ENCODE data around the gene GAS2.

The GAS2 gene

DNA sequence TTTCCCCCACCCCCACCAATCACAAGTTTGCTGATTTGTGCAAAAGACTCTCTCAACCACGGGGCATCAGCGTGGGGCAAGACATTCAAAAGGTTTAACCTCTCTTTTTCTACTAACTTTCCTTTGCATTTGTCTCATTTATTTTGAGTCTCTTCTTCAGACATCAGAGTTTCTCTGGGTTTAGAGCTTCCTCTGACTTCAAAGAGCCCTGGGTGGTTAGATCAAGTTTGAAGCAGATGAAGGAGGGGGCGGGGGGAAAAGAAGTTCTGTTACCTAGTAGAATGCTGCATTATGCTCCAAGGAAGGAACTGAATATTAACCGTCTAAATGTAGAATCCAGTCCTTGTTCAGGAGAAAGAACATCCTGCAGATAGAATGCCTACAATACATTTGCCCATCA lies 24.5 kb downstream of the GAS2 start:
- WGBS, result 76% methylated on average over 4 of the region's 4 CpGs
- Histone ChIP-seq H3K4me2 (ENCODE audit: low read length, poor library complexity, severe bottlenecking) (no peak overlapping the region), H3K27ac (ENCODE audit: low read length, poor library complexity, severe bottlenecking) (peak overlapping the region; percentile 5), H3K4ac (ENCODE audit: low read depth in 1 of 2, low read length in 2 of 2) (no peak overlapping the region), H3K9ac (ENCODE audit: low read length) (no peak overlapping the region), H3K36me3 (ENCODE audit: control insufficient read depth in 1 of 2, insufficient read depth in 2 of 2, low read depth in 1 of 2, low read length in 2 of 2) (no peaks in the 10 kb centered on the region), H2BK12ac (ENCODE audit: low read length in 2 of 2) (no peak overlapping the region), H2AK5ac (ENCODE audit: low read length, severe bottlenecking) (no peak overlapping the region), H3K4me3 (ENCODE audit: insufficient read depth in 1 of 2, low read depth in 1 of 2, low read length in 2 of 2) (no peak overlapping the region), H3K9me3 (ENCODE audit: control insufficient read depth, low read length) (no peaks in the 10 kb centered on the region), H3K14ac (ENCODE audit: low read length in 2 of 2) (no peak overlapping the region), H3K23ac (ENCODE audit: low read length in 2 of 2) (no peak overlapping the region), H3K4me1 (ENCODE audit: control insufficient read depth, insufficient read depth, low read depth, low read length) (no peaks in the 10 kb centered on the region), H3K79me1 (replicated peaks; ENCODE audit: low read length, poor library complexity, severe bottlenecking) (no peaks in the 10 kb centered on the region), H2BK5ac (ENCODE audit: low read depth, low read length, poor library complexity, severe bottlenecking) (no peak overlapping the region), H2AFZ (ENCODE audit: low read depth, low read length) (no peak overlapping the region), H3K27me3 (ENCODE audit: control insufficient read depth in 1 of 2, insufficient read depth in 1 of 2, low read length in 2 of 2) (no peaks in the 10 kb centered on the region), H2BK120ac (ENCODE audit: low read depth, low read length) (no peak overlapping the region), H4K91ac (ENCODE audit: low read length) (no peak overlapping the region), H4K8ac (ENCODE audit: low read length) (no peak overlapping the region), H3K18ac (ENCODE audit: low read depth in 1 of 2, low read length in 2 of 2) (no peak overlapping the region), H2BK15ac (ENCODE audit: low read depth, poor library complexity, severe bottlenecking) (no peak overlapping the region)
- no peak for DNase-seq

DNA sequence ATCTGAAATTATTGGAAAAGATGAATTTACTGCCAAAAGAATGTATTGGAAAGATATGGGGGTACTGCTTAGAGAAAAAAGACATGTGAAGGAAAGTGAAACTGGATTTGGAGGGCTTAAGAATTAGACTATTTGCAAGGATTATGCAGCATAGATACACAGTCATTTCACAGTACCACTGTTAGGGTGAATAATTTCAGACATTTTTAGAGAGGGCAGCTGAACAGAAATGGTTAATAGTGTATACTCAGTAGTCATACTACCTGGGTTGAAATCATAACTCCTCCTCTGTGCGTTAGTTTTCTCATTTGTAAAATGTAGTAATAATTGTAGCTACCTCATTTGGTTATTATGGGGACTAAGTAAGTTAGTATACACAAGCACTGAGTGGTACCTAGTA lies 33.0 kb downstream of the GAS2 start:
- H2BK5ac ChIP-seq (ENCODE audit: low read depth, low read length, poor library complexity, severe bottlenecking), result no peak overlapping the region
- no peak overlapping the region for H2BK12ac ChIP-seq (ENCODE audit: low read length in 2 of 2)
- no peak overlapping the region for H2AFZ ChIP-seq (ENCODE audit: low read depth, low read length)
- H3K9me3 ChIP-seq (ENCODE audit: control insufficient read depth, low read length), result no peaks in the 10 kb centered on the region
- no peak overlapping the region for H3K4ac ChIP-seq (ENCODE audit: low read depth in 1 of 2, low read length in 2 of 2)
- no CpG with 5 or more reads among the region's 1 CpG for WGBS
- H3K4me2 ChIP-seq (ENCODE audit: low read length, poor library complexity, severe bottlenecking), result no peak overlapping the region
- H4K91ac ChIP-seq (ENCODE audit: low read length), result no peak overlapping the region
- no peak for DNase-seq
- H2BK120ac ChIP-seq (ENCODE audit: low read depth, low read length), result no peak overlapping the region
- H2AK5ac ChIP-seq (ENCODE audit: low read length, severe bottlenecking), result no peak overlapping the region
- H3K27ac ChIP-seq (ENCODE audit: low read length, poor library complexity, severe bottlenecking), result no peak overlapping the region
- H2BK15ac ChIP-seq (ENCODE audit: low read depth, poor library complexity, severe bottlenecking), result no peak overlapping the region
- H3K27me3 ChIP-seq (ENCODE audit: control insufficient read depth in 1 of 2, insufficient read depth in 1 of 2, low read length in 2 of 2), result no peaks in the 10 kb centered on the region
- H3K79me1 ChIP-seq (replicated peaks; ENCODE audit: low read length, poor library complexity, severe bottlenecking), result no peaks in the 10 kb centered on the region
- H3K9ac ChIP-seq (ENCODE audit: low read length), result no peak overlapping the region
- no peaks in the 10 kb centered on the region for H3K4me1 ChIP-seq (ENCODE audit: control insufficient read depth, insufficient read depth, low read depth, low read length)
- H3K36me3 ChIP-seq (ENCODE audit: control insufficient read depth in 1 of 2, insufficient read depth in 2 of 2, low read depth in 1 of 2, low read length in 2 of 2), result no peaks in the 10 kb centered on the region
- no peak overlapping the region for H3K18ac ChIP-seq (ENCODE audit: low read depth in 1 of 2, low read length in 2 of 2)
- H3K23ac ChIP-seq (ENCODE audit: low read length in 2 of 2), result no peak overlapping the region
- H3K14ac ChIP-seq (ENCODE audit: low read length in 2 of 2), result no peak overlapping the region
- H3K4me3 ChIP-seq (ENCODE audit: insufficient read depth in 1 of 2, low read depth in 1 of 2, low read length in 2 of 2), result no peak overlapping the region
- H4K8ac ChIP-seq (ENCODE audit: low read length), result no peak overlapping the region

- Histone ChIP-seq H3K4ac (ENCODE audit: low read depth in 1 of 2, low read length in 2 of 2) (no peak overlapping the region), H3K27ac (ENCODE audit: low read length, poor library complexity, severe bottlenecking) (no peak overlapping the region), H2AFZ (ENCODE audit: low read depth, low read length) (no peak overlapping the region), H3K36me3 (ENCODE audit: control insufficient read depth in 1 of 2, insufficient read depth in 2 of 2, low read depth in 1 of 2, low read length in 2 of 2) (no peaks in the 10 kb centered on the region), H2BK120ac (ENCODE audit: low read depth, low read length) (no peak overlapping the region), H3K23ac (ENCODE audit: low read length in 2 of 2) (no peak overlapping the region), H3K4me3 (ENCODE audit: insufficient read depth in 1 of 2, low read depth in 1 of 2, low read length in 2 of 2) (no peak overlapping the region), H4K91ac (ENCODE audit: low read length) (no peak overlapping the region), H3K27me3 (ENCODE audit: control insufficient read depth in 1 of 2, insufficient read depth in 1 of 2, low read length in 2 of 2) (no peaks in the 10 kb centered on the region), H2BK12ac (ENCODE audit: low read length in 2 of 2) (no peak overlapping the region), H3K4me1 (ENCODE audit: control insufficient read depth, insufficient read depth, low read depth, low read length) (no peaks in the 10 kb centered on the region), H2AK5ac (ENCODE audit: low read length, severe bottlenecking) (no peak overlapping the region), H2BK15ac (ENCODE audit: low read depth, poor library complexity, severe bottlenecking) (no peak overlapping the region), H3K4me2 (ENCODE audit: low read length, poor library complexity, severe bottlenecking) (no peak overlapping the region), H3K9ac (ENCODE audit: low read length) (no peak overlapping the region), H3K9me3 (ENCODE audit: control insufficient read depth, low read length) (no peaks in the 10 kb centered on the region), H2BK5ac (ENCODE audit: low read depth, low read length, poor library complexity, severe bottlenecking) (no peak overlapping the region), H3K18ac (ENCODE audit: low read depth in 1 of 2, low read length in 2 of 2) (no peak overlapping the region), H3K14ac (ENCODE audit: low read length in 2 of 2) (no peak overlapping the region), H3K79me1 (replicated peaks; ENCODE audit: low read length, poor library complexity, severe bottlenecking) (no peaks in the 10 kb centered on the region), H4K8ac (ENCODE audit: low read length) (no peak overlapping the region)
- no peak for DNase-seq
Measured at GRCh38 chr11:22702031-22702430, 35.6 kb downstream of the GAS2 start.

GRCh38 chr11:22703040-22703439 lies 36.6 kb downstream of the GAS2 start:
- no peak overlapping the region for H2AK5ac ChIP-seq (ENCODE audit: low read length, severe bottlenecking)
- 31% methylated on average over 3 of the region's 3 CpGs for WGBS

More at GRCh38 chr11:22703040-22703439, 36.6 kb downstream of the GAS2 start:
- no peak overlapping the region for H3K14ac ChIP-seq (ENCODE audit: low read length in 2 of 2)
- H3K79me1 ChIP-seq (replicated peaks; ENCODE audit: low read length, poor library complexity, severe bottlenecking), result no peaks in the 10 kb centered on the region
- H4K8ac ChIP-seq (ENCODE audit: low read length), result no peak overlapping the region
- no peak overlapping the region for H2AFZ ChIP-seq (ENCODE audit: low read depth, low read length)
- no peak overlapping the region for H2BK5ac ChIP-seq (ENCODE audit: low read depth, low read length, poor library complexity, severe bottlenecking)
- no peak overlapping the region for H3K23ac ChIP-seq (ENCODE audit: low read length in 2 of 2)
- H3K4ac ChIP-seq (ENCODE audit: low read depth in 1 of 2, low read length in 2 of 2), result no peak overlapping the region
- H3K4me3 ChIP-seq (ENCODE audit: insufficient read depth in 1 of 2, low read depth in 1 of 2, low read length in 2 of 2), result no peak overlapping the region
- no peaks in the 10 kb centered on the region for H3K9me3 ChIP-seq (ENCODE audit: control insufficient read depth, low read length)
- H2BK120ac ChIP-seq (ENCODE audit: low read depth, low read length), result no peak overlapping the region
- no peak overlapping the region for H3K9ac ChIP-seq (ENCODE audit: low read length)
- DNase-seq, result peak; percentile 79
- H2BK12ac ChIP-seq (ENCODE audit: low read length in 2 of 2), result no peak overlapping the region
- peak overlapping the region; percentile 44 for H3K27ac ChIP-seq (ENCODE audit: low read length, poor library complexity, severe bottlenecking)
- H3K27me3 ChIP-seq (ENCODE audit: control insufficient read depth in 1 of 2, insufficient read depth in 1 of 2, low read length in 2 of 2), result no peaks in the 10 kb centered on the region
- H2BK15ac ChIP-seq (ENCODE audit: low read depth, poor library complexity, severe bottlenecking), result no peak overlapping the region
- H3K36me3 ChIP-seq (ENCODE audit: control insufficient read depth in 1 of 2, insufficient read depth in 2 of 2, low read depth in 1 of 2, low read length in 2 of 2), result no peaks in the 10 kb centered on the region
- no peaks in the 10 kb centered on the region for H3K4me1 ChIP-seq (ENCODE audit: control insufficient read depth, insufficient read depth, low read depth, low read length)
- H4K91ac ChIP-seq (ENCODE audit: low read length), result no peak overlapping the region
- H3K4me2 ChIP-seq (ENCODE audit: low read length, poor library complexity, severe bottlenecking), result no peak overlapping the region
- H3K18ac ChIP-seq (ENCODE audit: low read depth in 1 of 2, low read length in 2 of 2), result no peak overlapping the region

All from mesenchymal stem cell (in vitro differentiated cells and primary cell).